GM06990 (cell line): ENCODE results near the gene TSC22D4.
A peak's percentile ranks its signal among the peaks of the same experiment; 100 is the strongest.

Experiments
- DNase-seq: peaks from one replicate; pipeline ENCODE4 v3.0.0-alpha.2; 2011; ENCODE audit not compliant: insufficient read length; ENCODE audit errors: extremely low read depth
- H3K27me3 ChIP-seq: replicated peaks from 2 replicates; pipeline ENCODE4 v1.6.0; 2011; ENCODE audit warnings: low read length; ENCODE audit not compliant: control insufficient read depth, insufficient read depth
- H3K36me3 ChIP-seq: 2 replicates; pipeline ENCODE4 v1.5.1; 2011; ENCODE audit warnings: low read length; ENCODE audit not compliant: control insufficient read depth, insufficient read depth
- H3K4me3 ChIP-seq: replicated peaks from 2 replicates; pipeline ENCODE4 v1.5.1; 2011; ENCODE audit warnings: low read depth, mild to moderate bottlenecking, control low read depth, low read length
- CTCF ChIP-seq: IDR thresholded peaks from 2 replicates; pipeline ENCODE4 v1.5.1; 2011; ENCODE audit warnings: low read length, control low read depth, mild to moderate bottlenecking, inconsistent platforms; ENCODE audit not compliant: insufficient read depth, poor library complexity, severe bottlenecking

TSC22D4 gene

GRCh38 chr7:100484673-100485045 lies 5.6 kb upstream of the TSC22D4 start:
- H3K4me3 ChIP-seq = no peak overlapping the region
- no peak for TF ChIP-seq CTCF
- no peaks in the 10 kb centered on the region for H3K27me3 ChIP-seq
- H3K36me3 ChIP-seq = no peaks in the 10 kb centered on the region
- DNase-seq = no peak

- DNase-seq = peak; percentile 63
- no peaks in the 10 kb centered on the region for H3K36me3 ChIP-seq
Observed at GRCh38 chr7:100483722-100484672, 5.0 kb upstream of the TSC22D4 start, which contains the start of gene NYAP1. Gene NYAP1 (plus strand): TSS chr7:100483927. CDS start chr7:100485312, 1,385 bp downstream.

GRCh38 chr7:100483090-100483721 lies 4.2 kb upstream of the TSC22D4 start:
- Histone ChIP-seq H3K4me3 (peak overlapping the region; percentile 61), H3K36me3 (no peaks in the 10 kb centered on the region), H3K27me3 (no peaks in the 10 kb centered on the region)
- peak; percentile 65 for TF ChIP-seq CTCF
- DNase-seq = peak; percentile 82

More at GRCh38 chr7:100483722-100484672, 5.0 kb upstream of the TSC22D4 start, which contains the start of gene NYAP1:
- TF ChIP-seq CTCF = no peak
- Histone ChIP-seq H3K4me3 (peak within 1 kb of the TSS; percentile 61), H3K27me3 (no peaks in the 10 kb centered on the region)

GRCh38 chr7:100482728-100483089 lies 3.7 kb upstream of the TSC22D4 start:
- no peak for DNase-seq
- peak overlapping the region; percentile 61 for H3K4me3 ChIP-seq
- TF ChIP-seq CTCF = no peak

GRCh38 chr7:100481466-100481865 lies 2.5 kb upstream of the TSC22D4 start:
- no peaks in the 10 kb centered on the region; the same call in 1 of the 2 replicates for H3K36me3 ChIP-seq
- TF ChIP-seq CTCF = no peak
- no peaks in the 10 kb centered on the region for H3K27me3 ChIP-seq
- no peak for DNase-seq
- no peak overlapping the region for H3K4me3 ChIP-seq

More at GRCh38 chr7:100482728-100483089, 3.7 kb upstream of the TSC22D4 start:
- Histone ChIP-seq H3K27me3 (no peaks in the 10 kb centered on the region), H3K36me3 (no peaks in the 10 kb centered on the region)
